Stimulated activated CD8-positive, alpha-beta memory T cell treated with anti-CD3 and anti-CD28 coated beads, Interleukin-4, amount 100 ng/mL, for 24 hours (primary cell): ENCODE data around the gene ADA.
"Not testable (repeated sequence)": the region's sequence is repeated elsewhere in the genome, so short reads cannot be mapped to it uniquely, and the experiment has no call there.

Experiments
- DNase-seq: peaks from one replicate; pipeline ENCODE4 v3.0.0-alpha.2; 2020; ENCODE audit warnings: low read depth

ADA gene

GRCh38 chr20:44599715-44600114 is 51.8 kb downstream of the ADA start:
- no peak for DNase-seq

- no peak for DNase-seq
Observed at GRCh38 chr20:44598423-44599305, 52.8 kb downstream of the ADA start.

DNA sequence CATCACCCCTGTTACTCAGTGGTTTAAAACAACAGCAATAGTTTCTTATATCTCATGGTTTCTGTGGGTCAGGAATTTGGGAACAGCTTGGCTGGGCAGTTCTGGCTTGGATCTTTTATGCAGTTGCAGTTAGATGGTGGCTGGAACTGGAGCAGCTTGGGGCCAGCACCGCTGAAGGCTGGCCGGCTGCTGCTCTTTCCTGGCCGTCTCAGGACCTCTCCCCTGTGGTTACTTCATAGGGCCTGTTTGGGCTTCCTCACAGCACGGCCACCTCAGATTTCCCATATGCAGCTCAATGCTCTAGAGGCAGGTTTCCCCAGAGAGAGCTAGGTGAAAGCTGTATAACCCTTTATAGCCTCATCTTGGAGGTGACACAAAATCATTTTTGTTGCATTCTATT is 53.6 kb downstream of the ADA start:
- DNase-seq, result no peak

DNA sequence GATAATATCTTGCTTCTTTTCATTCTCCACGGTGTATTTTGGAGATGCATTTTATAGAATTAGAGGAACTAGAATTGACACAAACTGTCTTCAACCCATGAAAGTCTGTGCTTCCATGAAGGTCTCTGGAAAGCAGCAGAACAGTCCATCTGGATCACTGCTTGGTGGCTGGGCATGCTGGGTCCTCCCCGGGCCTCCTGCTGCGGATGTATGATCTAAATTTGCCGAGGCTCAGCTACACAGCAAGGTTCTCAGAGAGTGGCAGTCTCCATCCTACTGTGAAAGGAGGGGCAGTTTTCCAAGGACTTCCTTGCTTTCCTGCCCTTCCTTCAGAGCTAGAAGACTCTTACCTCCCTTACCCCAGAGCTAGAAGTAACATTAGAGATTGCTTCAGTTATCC is 54.0 kb downstream of the ADA start:
- no peak for DNase-seq

- no peak for DNase-seq
Observed at GRCh38 chr20:44596876-44597275, 54.6 kb downstream of the ADA start.

GRCh38 chr20:44596010-44596409 is 55.5 kb downstream of the ADA start:
- DNase-seq, result no peak

DNA sequence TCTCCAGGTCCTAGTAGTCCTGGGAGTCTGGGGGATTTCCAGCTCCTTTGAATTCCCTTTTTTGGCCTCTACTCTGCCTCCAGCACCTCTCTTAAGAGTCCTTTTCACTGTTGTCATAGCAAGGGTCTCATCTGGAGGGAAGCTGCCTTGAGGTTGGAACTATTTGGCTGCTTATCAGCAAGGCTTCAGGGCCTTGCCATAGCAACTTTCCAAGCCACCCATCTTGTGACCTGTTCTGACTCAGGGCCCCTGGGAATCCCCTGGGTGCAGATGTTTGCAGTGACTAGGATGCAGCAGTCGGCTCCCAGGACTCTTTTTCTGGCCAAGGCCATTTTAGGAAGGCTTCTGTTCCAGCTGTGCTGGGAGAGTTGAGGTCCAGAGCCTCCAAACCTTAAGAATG is 56.8 kb downstream of the ADA start:
- DNase-seq, result no peak

DNA sequence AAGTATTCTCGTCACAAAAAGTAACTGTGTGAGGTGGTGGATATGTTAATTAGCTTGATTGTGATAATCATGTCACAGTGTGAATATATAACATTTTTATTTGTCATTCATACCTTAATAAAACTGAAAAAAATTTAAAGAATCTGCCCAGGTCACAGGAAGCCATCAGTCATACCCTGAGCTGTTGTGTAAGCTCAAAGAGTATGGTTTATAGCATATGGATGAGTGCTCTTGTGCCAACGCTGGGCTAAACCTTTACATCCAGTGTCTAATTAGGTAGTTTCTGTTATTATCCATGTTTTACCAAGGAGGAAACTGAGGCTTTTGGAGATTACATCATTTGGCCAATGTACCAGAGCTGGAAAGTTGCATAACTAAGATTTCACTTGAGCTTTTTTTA is 57.7 kb downstream of the ADA start:
- no peak for DNase-seq

DNA sequence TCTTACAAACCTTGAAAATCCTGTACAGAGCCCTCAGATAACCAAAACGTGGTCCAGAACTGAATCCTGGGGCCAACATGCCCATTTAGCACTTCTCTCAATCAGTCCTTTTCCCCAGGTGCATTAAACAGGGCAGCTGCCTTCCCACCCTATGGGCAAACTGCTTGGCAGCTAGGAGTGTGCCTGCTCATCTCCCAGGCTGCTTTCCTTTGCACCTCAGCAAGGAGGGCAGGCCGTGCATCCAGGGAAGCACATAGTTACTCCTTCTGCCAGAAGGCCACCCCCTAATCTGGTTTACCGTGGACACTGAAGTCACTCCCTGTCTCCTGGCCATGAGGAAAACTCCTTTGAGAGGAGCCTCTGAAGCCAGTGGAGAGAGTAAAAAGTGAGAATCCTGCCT is 59.1 kb downstream of the ADA start:
- no peak for DNase-seq

DNA sequence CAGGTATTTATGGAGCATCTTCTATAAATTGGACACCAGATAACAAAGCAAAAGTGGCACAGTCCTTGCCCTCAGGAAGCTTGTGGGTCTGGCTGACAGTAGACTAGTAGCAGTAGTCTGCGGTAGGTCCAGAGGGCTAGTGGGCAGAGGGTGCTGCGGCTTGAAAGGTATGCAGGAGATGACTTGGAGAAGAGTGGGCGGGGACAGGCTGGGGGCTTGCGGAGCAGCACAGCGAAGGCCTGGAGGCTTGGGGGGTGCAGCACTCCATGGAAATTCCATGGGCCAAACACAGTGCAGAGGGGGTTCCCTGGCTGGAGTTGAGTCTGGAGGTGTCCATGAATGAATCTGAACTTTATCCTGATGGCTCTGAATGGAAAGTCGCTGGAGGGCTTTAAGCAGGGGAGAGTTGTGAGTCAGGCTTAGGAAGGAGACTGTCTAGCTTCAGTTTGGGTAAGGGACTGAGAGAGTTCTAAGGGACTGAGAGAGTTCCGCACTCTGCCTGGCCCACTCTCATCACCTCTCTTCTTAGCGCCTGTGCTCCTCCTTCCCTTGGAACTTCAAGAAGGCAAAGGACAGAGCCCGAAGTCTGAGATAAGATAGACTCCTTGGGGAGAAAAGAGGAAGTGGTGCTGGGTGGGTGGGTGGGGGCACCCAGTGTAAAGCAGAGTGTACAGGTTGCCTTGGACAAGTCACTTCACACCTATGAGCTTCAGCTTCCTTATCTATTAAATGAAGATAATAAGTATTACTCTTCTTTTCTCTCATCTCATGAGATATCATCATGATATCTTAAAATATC is 60.3 kb downstream of the ADA start:
- no peak for DNase-seq

- DNase-seq, result no peak
Observed at GRCh38 chr20:44589537-44589936, 62.0 kb downstream of the ADA start.

- not testable (repeated sequence) for DNase-seq
Observed at GRCh38 chr20:44588321-44588720, 63.2 kb downstream of the ADA start.

- no peak for DNase-seq
Observed at GRCh38 chr20:44587035-44587980, 64.2 kb downstream of the ADA start.

DNA sequence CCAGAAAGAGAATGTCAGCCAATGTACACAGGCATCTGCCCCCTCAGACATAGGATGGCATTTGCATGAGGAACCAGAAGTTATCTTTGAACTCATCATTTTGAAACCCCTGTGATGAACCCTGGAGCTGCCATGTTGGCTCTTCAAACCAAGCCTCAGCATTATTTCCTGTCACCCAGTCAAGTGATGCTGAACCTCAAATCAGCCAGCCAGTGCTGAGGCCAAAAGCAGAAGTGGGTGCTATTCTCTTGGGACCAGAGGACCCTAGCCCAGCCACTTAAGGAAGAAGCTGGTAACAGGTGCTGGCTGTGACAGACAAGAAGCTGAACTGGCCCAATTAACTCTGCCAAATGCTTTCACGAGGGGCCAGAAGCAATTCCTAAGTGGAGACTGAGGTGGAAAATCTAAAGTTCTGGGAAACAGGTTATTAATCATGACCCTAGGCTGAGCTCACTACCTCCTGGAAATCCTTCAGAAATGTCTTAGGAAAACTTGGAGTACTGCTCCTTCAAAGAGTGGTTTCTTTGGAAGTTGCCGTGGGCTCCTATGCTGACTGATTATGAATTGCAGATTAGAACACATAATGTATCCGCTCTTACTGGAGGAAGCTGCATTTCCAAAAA is 65.1 kb downstream of the ADA start:
- no peak for DNase-seq

DNA sequence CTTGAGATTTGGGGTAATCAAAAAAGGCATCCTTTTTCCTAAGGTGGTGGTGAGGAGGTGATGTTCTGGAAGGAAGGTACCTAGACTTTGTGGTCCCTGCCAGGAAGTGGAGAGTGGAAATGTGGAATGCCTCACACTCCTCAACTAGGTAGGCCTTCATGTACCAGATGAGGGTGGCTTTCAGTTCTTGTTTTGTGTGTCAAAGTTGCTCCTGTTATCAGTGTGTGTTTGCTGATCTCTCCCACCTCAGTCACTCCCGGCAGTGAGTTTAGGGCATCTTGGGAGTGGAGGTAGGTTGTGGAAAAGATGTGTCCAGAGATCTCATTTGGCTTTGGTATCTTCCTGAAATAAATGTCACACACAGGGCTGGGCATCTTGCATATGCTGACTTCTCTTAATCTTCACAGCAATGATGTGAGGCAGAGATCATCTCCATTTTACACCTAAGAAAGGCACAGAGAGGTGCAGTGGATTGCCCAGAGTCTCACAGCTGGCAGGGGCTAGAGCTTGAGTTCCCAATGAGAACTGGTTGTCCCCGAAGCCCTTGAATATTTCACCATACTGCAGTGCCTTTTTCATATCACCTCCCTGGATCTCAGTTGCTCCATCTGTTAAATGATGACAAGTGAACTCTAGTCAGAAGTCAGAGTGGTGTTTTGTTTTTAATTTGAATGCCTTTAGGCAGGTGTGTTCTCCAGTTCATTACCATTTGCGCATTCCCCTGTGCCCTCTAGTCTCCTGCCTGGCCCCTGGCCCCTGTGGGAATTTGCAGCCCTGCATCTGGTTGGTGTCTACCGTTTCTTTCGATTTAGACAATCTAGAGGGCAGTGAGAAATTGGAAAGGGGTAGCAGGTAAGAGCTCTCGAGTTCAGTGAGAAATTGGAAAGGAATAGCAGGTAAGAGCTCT is 66.2 kb downstream of the ADA start:
- no peak for DNase-seq

DNA sequence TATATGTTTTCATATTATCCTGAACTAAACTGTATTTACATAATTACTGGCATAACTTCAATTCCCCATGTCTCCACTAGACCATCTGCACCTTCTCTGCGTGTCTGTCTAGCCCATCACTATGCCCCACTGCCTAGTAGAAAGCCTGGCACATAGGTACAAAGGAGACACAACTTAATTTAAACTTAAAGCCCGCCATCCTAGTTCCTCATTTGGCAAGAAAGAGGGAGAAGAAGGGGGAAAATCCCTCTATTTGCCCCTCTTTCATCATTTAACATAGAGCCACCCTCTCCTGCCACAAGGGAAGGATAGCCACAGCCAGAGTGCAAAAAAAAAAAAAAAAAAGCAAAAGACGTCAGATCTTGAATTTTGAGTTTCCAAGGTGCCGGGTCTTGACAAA is 67.3 kb downstream of the ADA start:
- no peak for DNase-seq

DNA sequence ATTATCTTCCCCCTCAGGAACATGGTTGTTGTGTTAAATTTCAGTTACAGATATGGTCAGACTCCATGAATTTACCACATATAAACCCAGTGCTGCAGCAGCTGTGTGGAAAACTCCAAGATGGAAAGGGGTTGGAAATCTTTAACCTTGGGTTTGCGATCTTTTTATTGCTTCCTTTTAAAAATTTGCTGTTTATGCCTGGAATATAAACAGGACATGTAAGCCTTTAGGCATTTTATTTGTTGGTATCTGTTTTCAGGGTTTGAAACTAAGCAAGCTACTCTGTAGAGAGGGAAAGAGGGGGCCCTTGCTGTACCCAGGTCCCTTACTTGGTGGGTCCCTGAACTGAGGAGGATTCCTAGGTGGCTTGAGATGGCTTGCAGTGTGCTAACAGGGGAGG is 68.3 kb downstream of the ADA start:
- DNase-seq, result no peak

DNA sequence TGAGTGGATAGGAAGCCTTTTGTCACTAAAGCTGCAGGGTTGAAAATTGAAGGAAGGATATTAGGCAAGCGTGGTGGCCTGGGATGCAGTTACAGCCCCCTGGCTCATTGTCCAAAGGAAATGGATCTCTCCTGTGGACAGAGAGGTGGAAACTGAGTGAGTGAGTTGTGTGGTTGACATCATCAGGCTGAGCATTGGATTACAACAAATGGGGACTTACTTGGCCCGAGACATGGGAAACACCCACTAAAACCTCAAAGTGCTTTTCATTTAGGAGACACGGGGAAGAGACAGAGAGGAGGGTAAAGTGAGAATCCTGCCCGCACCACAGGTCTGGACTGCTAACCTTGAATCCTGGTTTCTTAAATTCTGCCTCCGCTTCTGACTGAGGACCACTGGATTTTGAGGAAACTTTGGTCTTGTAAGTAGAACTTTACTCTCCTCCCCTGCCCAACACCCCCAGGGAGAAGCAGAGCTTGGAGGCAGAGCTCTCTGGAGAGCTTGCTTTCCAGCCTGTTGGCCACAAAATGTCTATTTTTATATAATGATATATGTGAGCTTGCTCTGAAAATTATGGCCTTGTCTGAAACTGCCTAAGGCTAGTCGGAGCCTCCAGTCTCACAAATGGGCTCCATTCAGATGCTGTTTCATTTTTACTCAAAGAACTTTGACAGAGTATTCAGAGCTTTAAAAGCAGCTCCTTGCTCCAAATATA is 69.0 kb downstream of the ADA start, which contains the start of gene PKIG:
Gene PKIG (plus strand): TSS at position 269 of the 715 bp plus-strand sequence. CDS start 31,978 bp downstream, outside the sequence.
- DNase-seq, result no peak

- DNase-seq, result no peak
Observed at GRCh38 chr20:44581515-44581914, 70.0 kb downstream of the ADA start.
